Iris pigment epithelial cell (primary cell): ENCODE data around the gene GGCT.
A peak's percentile ranks its signal among the peaks of the same experiment; 100 is the strongest.

ENCODE experiments used
- DNase-seq: peaks from one replicate; pipeline ENCODE4 v3.0.0-alpha.2; 2011; ENCODE audit warnings: low read depth

The GGCT gene

DNA sequence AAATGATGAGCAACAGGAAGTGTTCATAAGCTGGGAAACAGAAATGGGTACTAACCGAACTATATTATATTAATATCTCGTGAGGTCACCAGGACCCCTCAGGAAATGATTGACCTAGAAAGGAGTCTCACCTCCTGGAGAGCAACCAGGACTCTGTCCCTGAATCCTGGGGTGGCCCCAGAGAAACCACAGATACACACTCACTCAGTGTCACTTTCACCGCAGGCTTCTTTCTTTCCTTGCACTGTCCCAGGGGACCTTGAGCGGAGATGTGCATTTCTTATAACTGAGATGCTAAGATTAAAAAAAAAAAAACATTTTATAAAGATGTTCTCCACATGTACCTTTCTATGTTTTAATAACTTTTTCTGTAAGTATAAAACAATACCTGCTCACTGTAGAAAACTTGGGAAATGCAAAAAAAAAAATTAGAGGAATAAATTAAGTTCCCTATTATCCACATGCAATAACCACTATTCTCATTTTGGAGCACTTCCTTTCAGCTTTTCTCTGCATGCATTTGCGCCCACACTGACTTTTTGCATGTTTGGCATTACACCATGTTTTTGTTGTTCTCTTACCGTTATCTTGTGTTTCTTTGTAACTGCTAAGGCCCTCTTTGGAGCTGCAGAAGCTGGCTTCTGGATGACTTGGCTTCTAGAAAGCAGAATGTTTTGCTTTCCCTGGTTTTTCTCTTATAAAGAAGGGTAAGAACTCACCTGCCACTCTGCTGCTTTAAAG, 41.1 kb downstream of the GGCT start:
- DNase-seq, result no peak

GRCh38 chr7:30462179-30462578, 42.5 kb downstream of the GGCT start:
- no peak for DNase-seq

DNA sequence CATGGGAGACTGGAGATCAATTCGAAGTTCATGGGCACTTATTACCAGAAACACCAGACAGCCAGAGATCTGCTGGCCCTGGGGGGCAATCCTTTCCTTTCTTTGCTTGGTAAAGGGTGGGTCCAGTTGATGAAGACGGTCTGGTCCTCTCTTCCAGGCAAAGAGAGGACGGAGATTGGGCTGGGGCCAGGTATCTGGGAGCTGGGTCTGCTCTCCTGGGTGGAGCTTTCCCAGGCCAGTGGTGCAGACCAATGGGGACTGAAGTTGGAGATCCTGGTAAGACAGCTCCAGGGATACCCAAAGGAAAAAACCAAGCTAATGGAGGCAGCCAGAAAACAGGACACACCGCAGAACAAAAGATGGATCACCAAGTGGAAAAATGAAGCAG, 44.4 kb downstream of the GGCT start:
- no peak for DNase-seq

DNA sequence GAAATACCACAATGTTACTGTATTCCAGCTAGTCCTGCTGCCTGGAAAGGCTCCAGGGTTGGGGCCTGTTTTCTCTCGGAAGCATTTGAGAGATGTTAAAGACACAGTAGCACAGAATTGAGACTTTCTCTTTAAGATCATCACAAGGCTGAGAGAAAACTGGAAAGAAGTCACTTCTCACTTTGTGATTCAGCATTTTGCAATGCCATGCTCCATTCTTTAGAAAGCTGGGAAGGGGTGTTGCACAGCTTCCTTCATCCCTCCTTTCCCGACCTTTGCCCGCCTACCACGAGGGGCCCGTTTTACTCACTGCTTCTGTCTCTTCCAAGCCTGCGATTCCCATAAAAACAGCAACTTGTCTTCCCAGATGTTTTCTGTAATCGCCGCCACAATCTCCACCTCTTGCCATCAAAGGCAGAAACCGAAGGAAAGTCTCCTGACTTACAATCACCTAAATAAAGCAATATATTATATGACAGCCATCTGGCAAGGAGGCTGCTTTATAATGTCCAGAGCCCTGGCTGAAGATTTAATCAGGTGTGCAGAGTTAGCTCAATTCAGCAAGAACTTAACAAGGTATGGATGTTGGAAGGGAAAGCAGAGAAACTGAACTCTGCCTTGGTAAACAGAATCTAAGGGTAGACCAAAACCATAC, 44.9 kb downstream of the GGCT start:
- DNase-seq, result peak; percentile 87

DNA sequence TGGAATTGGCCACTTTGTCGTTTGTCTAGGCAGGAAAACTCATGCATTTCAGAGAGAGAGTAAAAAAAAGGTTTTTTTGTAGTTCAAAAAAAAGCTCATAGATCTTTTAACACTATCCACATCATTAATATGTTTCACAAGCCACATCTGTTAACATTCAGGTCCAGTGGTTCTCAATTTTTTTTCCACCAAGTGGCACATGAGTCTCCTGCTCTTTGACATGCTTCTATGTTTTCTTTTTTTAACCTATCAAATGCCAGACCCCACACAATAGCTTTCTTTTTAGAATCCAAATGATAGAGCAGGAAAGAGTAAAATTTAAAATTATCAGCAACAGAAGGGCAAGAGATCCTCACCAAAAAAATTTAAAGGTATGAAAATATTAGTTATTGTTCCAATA, 46.3 kb downstream of the GGCT start:
- DNase-seq, result no peak

- DNase-seq, result no peak
Observed at GRCh38 chr7:30453921-30454320, 50.7 kb downstream of the GGCT start.

DNA sequence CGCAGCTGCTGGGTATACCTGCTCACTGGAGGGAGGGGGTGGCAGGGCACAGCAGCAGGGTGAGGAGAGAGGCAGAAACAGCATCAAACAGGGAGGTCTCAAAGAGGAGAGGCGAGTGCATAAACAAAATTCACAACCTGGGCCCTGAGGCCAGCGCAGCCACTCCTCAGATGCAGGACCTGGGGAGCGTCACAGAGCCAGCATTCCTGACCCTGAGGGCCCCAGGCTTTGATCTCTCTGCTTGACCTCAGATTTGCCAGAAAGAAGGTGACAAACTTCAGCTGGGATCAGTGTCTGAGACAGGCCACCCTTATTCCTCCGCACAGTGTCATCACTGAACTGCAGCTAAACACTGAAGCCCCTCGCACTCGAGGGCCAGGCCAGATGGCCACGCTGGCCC, 51.6 kb downstream of the GGCT start:
- no peak for DNase-seq

DNA sequence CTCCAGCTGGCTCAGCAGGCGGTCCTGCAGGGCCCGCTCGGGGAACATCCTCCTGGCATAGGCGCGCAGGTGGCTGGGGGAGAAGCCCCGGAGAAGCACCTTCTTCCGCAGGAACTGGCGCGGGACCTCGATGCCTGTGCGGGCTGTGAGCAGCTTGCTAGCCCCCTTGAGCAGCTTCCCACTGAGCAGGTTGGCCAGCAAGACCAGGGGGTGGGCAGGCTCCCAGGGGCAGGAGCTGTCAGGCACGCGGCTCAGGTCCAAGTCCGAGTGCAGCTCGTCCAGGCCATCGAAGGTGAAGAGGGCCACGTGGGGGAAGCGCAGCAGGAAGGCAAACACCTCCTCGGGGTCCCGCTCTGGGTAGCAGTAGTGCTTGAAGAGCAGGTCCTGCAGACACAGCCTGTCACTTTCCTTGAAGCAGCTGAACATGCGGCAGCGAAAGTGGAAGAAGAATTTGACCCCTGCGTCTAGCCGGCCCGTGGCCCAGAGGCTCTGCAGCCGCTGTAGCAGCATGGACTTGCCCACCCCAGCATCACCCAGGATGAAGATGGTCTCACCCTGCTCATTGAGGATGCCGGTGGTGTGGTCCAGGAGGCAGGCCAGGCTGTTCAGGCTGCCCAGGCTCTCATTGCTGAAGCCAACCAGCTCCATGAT, 52.2 kb downstream of the GGCT start:
- no peak for DNase-seq

DNA sequence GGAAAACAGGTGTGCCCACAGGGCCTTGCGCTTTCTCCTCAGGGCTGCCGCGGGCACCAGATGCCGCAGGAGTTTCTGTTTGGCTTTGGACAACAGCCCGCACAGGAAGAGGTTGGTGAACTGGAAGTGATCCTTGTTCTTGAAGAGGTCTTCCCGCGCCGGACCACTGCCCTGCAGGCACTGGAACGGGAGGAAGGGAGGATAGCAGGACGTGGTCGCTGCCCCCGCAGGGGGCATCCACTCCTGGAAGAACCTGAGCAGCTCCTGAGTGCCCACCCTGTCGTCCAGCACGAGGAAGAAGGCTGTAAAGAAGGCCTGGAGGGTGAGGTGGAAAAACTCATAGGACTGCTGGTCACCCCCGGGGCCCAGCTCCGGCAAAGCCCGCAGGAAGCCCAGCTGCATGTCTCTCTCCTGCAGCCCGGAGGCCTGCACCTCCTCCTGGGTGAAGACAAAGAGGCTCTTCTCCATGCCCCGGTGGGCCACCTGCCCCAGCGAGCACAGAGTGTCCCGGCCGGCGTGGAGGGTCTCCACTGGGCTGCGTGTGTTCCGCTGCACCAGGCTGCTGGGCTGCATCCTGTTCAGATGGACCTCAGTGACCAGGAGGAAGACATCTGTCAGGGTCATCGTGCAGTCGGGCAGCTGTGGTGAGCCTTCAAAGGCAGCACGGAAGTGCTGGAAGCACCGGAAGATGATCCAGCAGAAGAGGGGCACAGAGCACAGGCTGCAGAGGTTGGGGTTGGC, 52.9 kb downstream of the GGCT start:
- DNase-seq, result no peak

DNA sequence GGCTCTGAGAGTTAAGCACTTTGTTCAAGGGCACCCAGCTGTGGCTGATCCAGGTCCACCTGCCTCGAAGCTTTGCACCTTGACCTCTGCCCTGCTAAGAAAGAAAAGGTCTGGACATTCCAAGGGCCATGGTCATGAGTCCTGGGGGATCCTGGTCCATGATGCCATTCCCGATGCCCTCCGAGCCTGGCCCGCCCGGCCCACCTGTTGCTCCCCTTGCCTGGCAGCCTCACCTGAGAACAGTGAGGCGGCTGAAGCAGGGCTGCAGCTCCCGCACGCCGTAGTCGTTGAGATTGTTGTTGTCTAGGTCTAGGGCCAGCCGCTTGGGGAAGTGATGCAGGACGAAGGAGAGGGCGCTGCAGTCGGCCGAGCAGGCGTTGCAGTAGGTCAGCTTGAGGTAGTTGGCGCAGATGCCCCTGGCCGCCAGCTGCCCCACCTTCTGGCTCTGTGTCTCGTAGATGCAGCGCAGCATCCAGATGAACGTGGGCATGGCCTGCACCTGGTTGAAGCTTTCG, 53.6 kb downstream of the GGCT start:
- no peak for DNase-seq

DNA sequence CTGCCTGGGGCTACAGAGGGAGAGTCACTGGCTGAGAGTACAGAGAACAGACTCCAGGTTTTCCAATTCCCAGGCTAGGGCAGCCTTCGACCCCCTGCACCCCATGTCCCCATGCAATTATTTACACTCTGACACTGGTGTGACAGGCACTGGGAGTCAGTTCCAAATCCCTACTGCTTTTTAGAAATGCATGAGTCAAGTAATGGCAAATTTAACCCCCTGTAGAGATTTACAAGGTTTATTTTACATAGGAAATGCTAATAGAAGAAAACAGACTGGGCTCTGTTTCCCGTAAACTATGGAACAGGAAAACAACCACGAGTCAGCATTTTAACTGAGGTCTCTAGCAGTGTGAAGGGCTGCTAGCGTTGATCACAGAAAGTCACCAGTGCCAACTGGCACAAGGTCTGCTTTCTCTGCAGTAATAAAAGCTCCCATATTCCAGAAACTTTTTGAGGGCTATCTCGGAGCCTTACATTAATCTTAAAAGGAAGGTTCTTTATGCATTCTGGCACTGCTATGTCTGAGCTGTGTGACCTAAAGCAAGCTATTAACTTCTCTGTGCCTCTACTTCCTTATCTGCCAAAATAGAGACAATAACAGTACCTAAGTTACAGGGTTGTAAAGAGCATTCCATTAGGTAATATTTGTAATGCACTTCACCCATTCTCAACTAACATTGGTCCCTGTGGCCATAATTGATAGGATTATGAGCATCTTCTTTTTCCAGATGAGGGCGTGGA, 54.2 kb downstream of the GGCT start:
- no peak for DNase-seq

- no peak for DNase-seq
Observed at GRCh38 chr7:30448461-30449189, 56.0 kb downstream of the GGCT start.

DNA sequence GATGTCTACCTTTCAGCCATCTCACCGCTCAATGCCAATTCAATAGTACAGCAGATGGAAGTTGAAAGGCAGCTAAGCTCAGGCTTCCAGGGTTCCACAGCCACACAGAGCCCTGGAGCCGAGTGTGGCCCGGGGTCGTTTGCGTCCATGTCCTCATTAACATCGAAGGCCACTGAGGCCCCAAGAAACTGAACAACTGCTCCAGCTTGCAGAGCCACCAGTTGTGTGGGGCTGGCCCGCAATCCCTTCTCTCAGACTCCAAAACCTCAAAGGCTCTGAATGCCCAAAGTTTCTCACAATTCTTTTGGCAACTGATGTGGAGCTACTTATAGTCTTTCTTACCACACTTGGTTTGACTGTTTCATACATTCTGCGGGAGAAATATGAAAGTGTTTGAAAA, 57.2 kb downstream of the GGCT start:
- DNase-seq, result no peak
